Loucy (cell line): Measurements from ENCODE around the gene TCL1A.

Experiments
- H2AFZ ChIP-seq: fragments of 200-600 bp; sonication (generic); 2 replicates; pipeline ENCODE4 v1.6.0; 2016; ENCODE audit warnings: antibody characterized with exemption, mild to moderate bottlenecking, low read length, moderate library complexity
- H3F3A ChIP-seq: fragments of 200-600 bp; 2 replicates; pipeline ENCODE4 v1.6.0; 2016; ENCODE audit warnings: antibody characterized with exemption, low read depth, mild to moderate bottlenecking
- H3K27me3 ChIP-seq: fragments of 200-600 bp; sonication (generic); 2 replicates; pipeline ENCODE4 v1.6.1; 2014; ENCODE audit warnings: low read length, mild to moderate bottlenecking; ENCODE audit not compliant: insufficient read depth, poor library complexity, severe bottlenecking
- H3K36me3 ChIP-seq: fragments of 200-600 bp; sonication (generic); 2 replicates; pipeline ENCODE4 v1.6.1; 2016; ENCODE audit warnings: low read length; ENCODE audit not compliant: insufficient read depth
- H3K4me1 ChIP-seq: fragments of 200-600 bp; sonication (generic); 2 replicates; pipeline ENCODE4 v1.5.1; 2014; ENCODE audit warnings: low read length, mild to moderate bottlenecking; ENCODE audit not compliant: insufficient read depth, poor library complexity, severe bottlenecking
- H3K4me2 ChIP-seq: fragments of 200-600 bp; sonication (generic); 2 replicates; pipeline ENCODE4 v1.6.0; 2014; ENCODE audit warnings: antibody characterized with exemption, low read length, low read depth, mild to moderate bottlenecking; ENCODE audit not compliant: poor library complexity, severe bottlenecking
- H3K4me3 ChIP-seq: fragments of 200-600 bp; sonication (generic); 2 replicates; pipeline ENCODE4 v1.5.1; 2014; ENCODE audit warnings: low read length, mild to moderate bottlenecking, mixed read lengths; ENCODE audit not compliant: poor library complexity, severe bottlenecking
- H3K79me2 ChIP-seq: fragments of 200-600 bp; sonication (generic); 2 replicates; pipeline ENCODE4 v1.6.1; 2014; ENCODE audit warnings: low read length; ENCODE audit not compliant: insufficient read depth
- H3K9ac ChIP-seq: fragments of 200-600 bp; sonication (generic); 2 replicates; pipeline ENCODE4 v1.6.0; 2014; ENCODE audit warnings: mild to moderate bottlenecking, low read depth, low read length, moderate library complexity; ENCODE audit not compliant: poor library complexity, severe bottlenecking
- H3K9me2 ChIP-seq: fragments of 200-600 bp; sonication (generic); replicated peaks from 2 replicates; pipeline ENCODE4 v1.6.1; 2016; ENCODE audit warnings: low read depth, low read length, mixed read lengths
- H3K9me3 ChIP-seq: fragments of 200-600 bp; sonication (generic); 2 replicates; pipeline ENCODE4 v1.6.1; 2014; ENCODE audit warnings: mild to moderate bottlenecking, antibody characterized with exemption, low read length, low read depth; ENCODE audit not compliant: insufficient read depth
- H4K20me1 ChIP-seq: fragments of 200-600 bp; sonication (generic); 2 replicates; pipeline ENCODE4 v1.6.0; 2014; ENCODE audit warnings: antibody characterized with exemption, low read length, mild to moderate bottlenecking; ENCODE audit not compliant: insufficient read depth, poor library complexity, severe bottlenecking
- CTCF ChIP-seq: fragments of 200-600 bp; sonication (generic); conservative IDR thresholded peaks from 2 replicates; pipeline ENCODE4 v1.5.1; 2014; ENCODE audit warnings: mild to moderate bottlenecking, antibody characterized with exemption, low read length
- EZH2phosphoT487 ChIP-seq: fragments of 200-600 bp; IDR thresholded peaks from 2 replicates; pipeline ENCODE4 v1.6.1; 2018; ENCODE audit warnings: antibody characterized with exemption, mild to moderate bottlenecking, moderate library complexity, borderline replicate concordance

The TCL1A gene

GRCh38 chr14:95683793-95684192, 30.1 kb downstream of the TCL1A start:
- TF ChIP-seq EZH2phosphoT487 (no peak), CTCF (peak; percentile 96)
- no peak overlapping the region for H3K4me3 ChIP-seq
- no peaks in the 10 kb centered on the region for H3K36me3 ChIP-seq
- H3K9ac ChIP-seq = no peak overlapping the region
- no peaks in the 10 kb centered on the region for H3F3A ChIP-seq
- H3K79me2 ChIP-seq = no peaks in the 10 kb centered on the region
- no peaks in the 10 kb centered on the region for H3K27me3 ChIP-seq
- no peaks in the 10 kb centered on the region for H3K9me3 ChIP-seq
- H2AFZ ChIP-seq = no peak overlapping the region
- no peaks in the 10 kb centered on the region for H3K4me1 ChIP-seq
- H3K4me2 ChIP-seq = no peak overlapping the region
- no peaks in the 10 kb centered on the region for H4K20me1 ChIP-seq
- H3K9me2 ChIP-seq = no peaks in the 10 kb centered on the region

DNA sequence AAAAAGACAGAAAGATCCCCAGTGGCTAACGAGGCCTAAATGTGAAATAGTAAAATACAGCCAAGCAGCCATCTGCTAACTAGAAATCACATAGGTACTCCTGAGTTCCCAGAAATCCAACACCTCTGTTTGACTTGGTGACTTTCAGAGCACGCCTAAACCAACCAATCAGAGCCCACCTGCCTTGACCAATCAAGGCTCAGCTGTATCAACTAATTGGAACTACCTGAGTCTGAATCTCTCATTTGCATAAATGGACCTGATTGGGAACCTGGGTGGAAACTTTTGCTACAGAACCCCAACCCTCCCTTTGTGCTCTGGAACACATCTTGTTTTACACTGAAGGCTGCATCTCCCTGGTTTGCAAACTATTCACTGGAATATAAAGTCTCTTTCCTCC, 32.8 kb downstream of the TCL1A start:
- Histone ChIP-seq H3K9me3 (no peaks in the 10 kb centered on the region), H3K36me3 (no peaks in the 10 kb centered on the region), H3K9ac (no peak overlapping the region), H3K9me2 (no peaks in the 10 kb centered on the region), H2AFZ (no peak overlapping the region), H3K79me2 (no peaks in the 10 kb centered on the region), H3F3A (no peaks in the 10 kb centered on the region), H3K4me3 (no peak overlapping the region), H3K27me3 (no peaks in the 10 kb centered on the region), H3K4me2 (no peak overlapping the region), H4K20me1 (no peaks in the 10 kb centered on the region), H3K4me1 (no peaks in the 10 kb centered on the region)
- TF ChIP-seq EZH2phosphoT487 (no peak), CTCF (no peak)

DNA sequence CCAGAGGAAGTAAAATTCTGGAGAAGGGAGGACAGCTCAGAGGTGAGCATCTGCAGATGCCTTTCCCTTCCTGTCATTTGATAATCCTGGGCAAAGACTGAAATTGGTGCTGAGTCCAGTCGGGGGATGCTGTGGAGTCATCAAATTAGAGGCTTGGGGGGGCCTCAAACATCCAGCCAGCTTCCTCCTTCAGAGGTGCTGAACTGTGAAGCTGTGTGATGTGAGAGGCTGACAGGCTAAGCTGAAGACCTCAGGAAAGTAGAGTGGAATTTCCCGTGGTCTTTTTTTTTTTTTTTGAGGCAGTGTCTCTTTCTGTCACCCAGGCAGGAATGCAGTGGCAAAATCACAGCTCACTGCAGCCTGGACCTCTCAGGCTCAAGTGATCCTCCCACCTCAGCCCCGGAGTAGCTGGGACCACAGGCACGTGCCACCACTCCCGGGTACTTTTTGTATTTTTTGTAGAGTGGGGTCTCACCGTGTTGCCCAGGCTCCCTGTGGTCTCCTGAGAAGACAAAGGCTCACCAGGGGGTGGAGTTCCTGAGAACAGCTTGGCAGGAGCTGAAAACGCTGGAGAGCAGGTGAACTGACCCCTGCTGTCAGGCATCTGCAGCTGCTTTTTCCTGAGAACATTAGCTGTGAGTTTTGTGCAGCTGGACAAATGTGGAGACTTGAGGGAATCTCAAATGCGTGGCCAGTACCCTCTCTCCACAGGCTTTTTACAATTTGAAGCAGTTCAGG, 33.8 kb downstream of the TCL1A start:
- no peak overlapping the region for H3K9ac ChIP-seq
- 0 out of 2 replicates have a peak overlapping the region, but pooled peaks have one; percentile 10 for H2AFZ ChIP-seq
- no peaks in the 10 kb centered on the region for H4K20me1 ChIP-seq
- H3K4me3 ChIP-seq = no peak overlapping the region
- H3K4me1 ChIP-seq = no peaks in the 10 kb centered on the region
- TF ChIP-seq EZH2phosphoT487 = no peak
- peak; percentile 38 for TF ChIP-seq CTCF
- H3K4me2 ChIP-seq = no peak overlapping the region
- H3K27me3 ChIP-seq = no peaks in the 10 kb centered on the region
- no peaks in the 10 kb centered on the region for H3F3A ChIP-seq
- no peaks in the 10 kb centered on the region for H3K79me2 ChIP-seq
- no peaks in the 10 kb centered on the region for H3K36me3 ChIP-seq
- H3K9me2 ChIP-seq = no peaks in the 10 kb centered on the region
- H3K9me3 ChIP-seq = no peaks in the 10 kb centered on the region
